Measurements from ENCODE around the gene MS4A13.
"Not testable (repeated sequence)": the region's sequence is repeated elsewhere in the genome, so short reads cannot be mapped to it uniquely, and the experiment has no call there.

MS4A13 gene

GRCh38 chr11:60512651-60513225 is 2.5 kb upstream of the MS4A13 start:
- Histone ChIP-seq H3K36me3 (no peaks in the 10 kb centered on the region), H3K27me3 (ENCODE audit: insufficient read depth, low read depth, severe bottlenecking) (no peaks in the 10 kb centered on the region), H3K27ac (no peak overlapping the region), H3K9me3 (ENCODE audit: severe bottlenecking) (no peaks in the 10 kb centered on the region), H3K4me3 (ENCODE audit: low read depth, low read length) (no peak overlapping the region)
- TF ChIP-seq CTCF (IDR thresholded peaks at IDR 0.05; ENCODE audit: low read depth, low read length) = no peak
- DNase-seq = no peak

- no peaks in the 10 kb centered on the region for H3K27me3 ChIP-seq (ENCODE audit: insufficient read depth, low read depth, severe bottlenecking)
- H3K36me3 ChIP-seq = no peaks in the 10 kb centered on the region
- no peak for DNase-seq
- H3K4me3 ChIP-seq (ENCODE audit: low read depth, low read length) = no peak overlapping the region
- H3K9me3 ChIP-seq (ENCODE audit: severe bottlenecking) = no peaks in the 10 kb centered on the region
- no peak for TF ChIP-seq CTCF (IDR thresholded peaks at IDR 0.05; ENCODE audit: low read depth, low read length)
- H3K27ac ChIP-seq = no peak overlapping the region
These were observed 1.4 kb upstream of the MS4A13 start for GRCh38 chr11:60513496-60514460.

GRCh38 chr11:60528465-60528864 is 13.3 kb downstream of the MS4A13 start:
- Histone ChIP-seq H3K4me3 (ENCODE audit: low read depth, low read length) (no peak overlapping the region), H3K36me3 (no peaks in the 10 kb centered on the region), H3K9me3 (ENCODE audit: severe bottlenecking) (no peaks in the 10 kb centered on the region), H3K27ac (no peak overlapping the region), H3K27me3 (ENCODE audit: insufficient read depth, low read depth, severe bottlenecking) (no peaks in the 10 kb centered on the region)
- DNase-seq = no peak
- TF ChIP-seq CTCF (IDR thresholded peaks at IDR 0.05; ENCODE audit: low read depth, low read length) = no peak

GRCh38 chr11:60528934-60529333 is 13.7 kb downstream of the MS4A13 start:
- Histone ChIP-seq H3K9me3 (ENCODE audit: severe bottlenecking) (no peaks in the 10 kb centered on the region), H3K4me3 (ENCODE audit: low read depth, low read length) (no peak overlapping the region), H3K36me3 (no peaks in the 10 kb centered on the region), H3K27ac (no peak overlapping the region), H3K27me3 (ENCODE audit: insufficient read depth, low read depth, severe bottlenecking) (no peaks in the 10 kb centered on the region)
- DNase-seq = no peak
- TF ChIP-seq CTCF (IDR thresholded peaks at IDR 0.05; ENCODE audit: low read depth, low read length) = no peak

- Histone ChIP-seq H3K9me3 (ENCODE audit: severe bottlenecking) (no peaks in the 10 kb centered on the region), H3K36me3 (no peaks in the 10 kb centered on the region), H3K27ac (no peak overlapping the region), H3K27me3 (ENCODE audit: insufficient read depth, low read depth, severe bottlenecking) (no peaks in the 10 kb centered on the region), H3K4me3 (ENCODE audit: low read depth, low read length) (no peak overlapping the region)
- no peak for DNase-seq
- no peak for TF ChIP-seq CTCF (IDR thresholded peaks at IDR 0.05; ENCODE audit: low read depth, low read length)
These were observed 15.4 kb downstream of the MS4A13 start for GRCh38 chr11:60530454-60531100.

- DNase-seq; H3K4me3 ChIP-seq (ENCODE audit: low read depth, low read length); H3K9me3 ChIP-seq (ENCODE audit: severe bottlenecking); H3K27ac ChIP-seq; H3K36me3 ChIP-seq; H3K27me3 ChIP-seq (ENCODE audit: insufficient read depth, low read depth, severe bottlenecking): not testable (repeated sequence)
These were observed 17.2 kb downstream of the MS4A13 start for GRCh38 chr11:60532383-60532782.

- H3K4me3 ChIP-seq (ENCODE audit: low read depth, low read length); H3K36me3 ChIP-seq; DNase-seq; H3K9me3 ChIP-seq (ENCODE audit: severe bottlenecking); H3K27ac ChIP-seq; H3K27me3 ChIP-seq (ENCODE audit: insufficient read depth, low read depth, severe bottlenecking): not testable (repeated sequence)
These were observed 23.4 kb downstream of the MS4A13 start for GRCh38 chr11:60538627-60539026.

All from WERI-Rb-1 (cell line).